ENCODE results near the gene PDIA5. TPM values are rescaled to one million over a fixed set of nuclear protein-coding genes. Genes with fewer than 3 reads are reported as not detected.

The PDIA5 gene
- total and polyA plus RNA-seq, 8 donors, result 19.8 to 29.3 (median 25.7) TPM

GRCh38 chr3:123088387-123088786, 21.6 kb downstream of the PDIA5 start:
- peaks cover 27 to 37% (median 32%) of the 10 kb centered on the region in 3 donors for H3K4me1 ChIP-seq
- FAIRE-seq, result no peak
- intact Hi-C loops (cut with DNase I), result no loop called here

GRCh38 chr3:123089611-123090331, 22.9 kb downstream of the PDIA5 start:
- DNase-seq, result peak; percentile 75 to 95 (median 87)
- Histone ChIP-seq H3K4me3 (no peak overlapping the region), H3K4me1 (peaks cover 20 to 25% (median 22%) of the 10 kb centered on the region in 3 donors), H3K36me3 (peaks cover 0 to 10% (median 3%) of the 10 kb centered on the region in 3 donors), H3K9me3 (no peaks in the 10 kb centered on the region), H3K27me3 (no peaks in the 10 kb centered on the region), H3K27ac (peak overlapping the region; percentile 16 to 37 (median 31))
- 21 to 23% methylated on average over 12 of the region's 12 CpGs for WGBS, 2 donors
- intact Hi-C loops (cut with DNase I), result no loop called here
- ATAC-seq, result peak; percentile 90 to 98 (median 96)
- TF ChIP-seq CTCF (IDR thresholded peaks at IDR 0.05), result no peak
- no peak for FAIRE-seq

More at GRCh38 chr3:123088387-123088786, 21.6 kb downstream of the PDIA5 start:
- Histone ChIP-seq H3K9me3 (no peaks in the 10 kb centered on the region), H3K27ac (no peak overlapping the region), H3K4me3 (no peak overlapping the region), H3K27me3 (no peaks in the 10 kb centered on the region), H3K36me3 (peaks cover 0 to 9% (median 3%) of the 10 kb centered on the region in 3 donors)
- no peak for DNase-seq
- WGBS, 2 donors, result 90 to 91% methylated on average over 2 of the region's 2 CpGs
- no peak for ATAC-seq
- TF ChIP-seq CTCF (IDR thresholded peaks at IDR 0.05), result no peak

- intact Hi-C loops (cut with DNase I), result no loop called here
- ATAC-seq (no peak), FAIRE-seq (no peak), DNase-seq (no peak)
- 90 to 91% methylated on average over 12 of the region's 12 CpGs for WGBS, 2 donors
- no peak for TF ChIP-seq CTCF (IDR thresholded peaks at IDR 0.05)
- Histone ChIP-seq H3K36me3 (peaks cover 0 to 15% (median 3%) of the 10 kb centered on the region in 3 donors), H3K27me3 (no peaks in the 10 kb centered on the region), H3K4me1 (peaks cover 15 to 22% (median 22%) of the 10 kb centered on the region in 3 donors), H3K27ac (peak overlapping the region in 1 of 4 donors; percentile 37), H3K9me3 (no peaks in the 10 kb centered on the region), H3K4me3 (no peak overlapping the region)
These were observed 24.1 kb downstream of the PDIA5 start for GRCh38 chr3:123090728-123091531.

GRCh38 chr3:123092243-123092642, 25.4 kb downstream of the PDIA5 start:
- Histone ChIP-seq H3K4me1 (peaks cover 22 to 32% (median 26%) of the 10 kb centered on the region in 3 donors), H3K27me3 (no peaks in the 10 kb centered on the region), H3K36me3 (peaks cover 0 to 15% (median 3%) of the 10 kb centered on the region in 3 donors), H3K9me3 (no peaks in the 10 kb centered on the region), H3K27ac (no peak overlapping the region), H3K4me3 (no peak overlapping the region)
- 94 to 97% methylated on average over 3 of the region's 3 CpGs for WGBS, 2 donors
- ATAC-seq (no peak), DNase-seq (no peak), FAIRE-seq (no peak)
- intact Hi-C loops (cut with DNase I), result no loop called here
- TF ChIP-seq CTCF (IDR thresholded peaks at IDR 0.05), result no peak
